HG02970 (cell line): ENCODE results near the gene TNRC6C.
"Not testable (repeated sequence)": the region's sequence is repeated elsewhere in the genome, so short reads cannot be mapped to it uniquely, and the experiment has no call there.

Source experiments
- ATAC-seq: cut with Tn5 transposase; IDR thresholded peaks from one replicate; pipeline ENCODE4 v1.9.1; 2021; ENCODE audit warnings: mild to moderate bottlenecking, moderate library complexity, moderate number of reproducible peaks; ENCODE audit not compliant: unreplicated experiment, low FRiP score

Gene TNRC6C

GRCh38 chr17:78107976-78108725 is 149.6 kb downstream of the TNRC6C start:
- no peak for ATAC-seq

- no peak for ATAC-seq
Observed at GRCh38 chr17:78108726-78109488, 150.4 kb downstream of the TNRC6C start.

GRCh38 chr17:78109489-78109761 is 150.9 kb downstream of the TNRC6C start:
- ATAC-seq, result no peak

DNA sequence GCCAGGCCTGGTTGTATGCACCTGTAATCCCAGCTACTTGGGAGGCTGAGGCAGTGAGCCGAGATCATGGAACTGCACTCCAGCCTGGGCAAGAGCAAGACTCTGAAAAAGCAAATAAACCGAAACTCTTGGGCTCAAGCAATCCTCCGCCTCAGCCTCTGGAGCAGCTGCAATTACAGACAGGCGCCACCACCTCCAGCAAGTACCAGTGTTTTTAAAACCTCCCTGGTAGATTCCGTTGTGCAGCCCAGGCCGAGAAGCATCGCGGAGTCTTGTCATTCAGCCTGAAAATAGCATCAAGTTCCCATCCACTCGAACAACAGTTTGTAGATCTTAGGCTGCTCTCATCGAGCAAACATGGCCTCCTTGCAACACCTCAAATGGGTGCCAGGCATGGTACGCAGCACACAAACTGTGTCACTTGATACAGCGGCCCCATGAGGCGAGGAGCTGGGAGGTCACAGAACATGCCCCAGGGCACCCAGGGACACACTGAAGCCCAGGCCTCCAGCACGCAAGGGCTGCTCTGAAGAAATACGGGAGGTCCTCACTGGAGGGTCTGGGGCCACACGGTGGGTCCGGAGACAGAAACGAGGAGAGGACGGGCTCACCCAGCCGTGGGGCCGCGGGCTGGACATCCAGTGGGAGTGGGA is 152.0 kb downstream of the TNRC6C start:
- no peak for ATAC-seq

- ATAC-seq, result no peak
Observed at GRCh38 chr17:78111016-78111726, 152.7 kb downstream of the TNRC6C start.

DNA sequence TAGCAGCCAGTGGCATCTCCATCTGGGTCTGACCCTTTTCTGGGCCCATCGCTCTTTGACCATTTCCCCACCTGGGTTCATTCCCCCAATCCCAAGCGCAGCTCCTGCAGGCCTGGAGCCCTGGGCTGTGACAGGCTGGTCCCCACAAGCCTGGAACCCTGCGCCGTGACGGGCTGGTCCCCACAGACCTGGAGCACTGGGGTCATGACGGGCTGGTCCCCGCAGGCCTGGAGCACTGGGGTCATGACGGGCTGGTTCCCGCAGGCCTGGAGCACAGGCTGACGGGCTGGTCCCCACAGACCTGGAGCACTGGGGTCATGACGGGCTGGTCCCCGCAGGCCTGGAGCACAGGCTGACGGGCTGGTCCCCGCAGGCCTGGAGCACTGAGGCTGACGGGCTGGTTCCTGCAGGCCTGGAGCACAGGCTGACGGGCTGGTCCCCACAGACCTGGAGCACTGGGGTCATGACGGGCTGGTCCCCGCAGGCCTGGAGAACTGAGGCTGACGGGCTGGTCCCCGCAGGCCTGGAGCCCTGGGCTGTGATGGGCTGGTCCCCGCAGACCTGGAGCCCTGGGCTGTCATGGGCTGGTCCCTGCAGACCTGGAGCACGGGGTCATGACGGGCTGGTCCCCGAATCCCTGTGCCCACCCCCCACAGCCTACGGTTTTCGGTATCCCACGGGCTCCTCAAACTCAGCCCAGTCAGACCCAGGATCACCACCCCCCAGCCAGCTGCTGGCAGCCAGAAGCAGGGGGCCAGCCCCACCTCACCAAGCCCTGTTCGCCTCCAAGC is 153.4 kb downstream of the TNRC6C start:
- no peak for ATAC-seq

GRCh38 chr17:78112518-78113471 is 154.3 kb downstream of the TNRC6C start:
- no peak for ATAC-seq

- ATAC-seq, result no peak
Observed at GRCh38 chr17:78113804-78114785, 155.6 kb downstream of the TNRC6C start.

- ATAC-seq, result no peak
Observed at GRCh38 chr17:78114831-78115723, 156.6 kb downstream of the TNRC6C start.

- not testable (repeated sequence) for ATAC-seq
Observed at GRCh38 chr17:78115803-78116202, 157.3 kb downstream of the TNRC6C start.

DNA sequence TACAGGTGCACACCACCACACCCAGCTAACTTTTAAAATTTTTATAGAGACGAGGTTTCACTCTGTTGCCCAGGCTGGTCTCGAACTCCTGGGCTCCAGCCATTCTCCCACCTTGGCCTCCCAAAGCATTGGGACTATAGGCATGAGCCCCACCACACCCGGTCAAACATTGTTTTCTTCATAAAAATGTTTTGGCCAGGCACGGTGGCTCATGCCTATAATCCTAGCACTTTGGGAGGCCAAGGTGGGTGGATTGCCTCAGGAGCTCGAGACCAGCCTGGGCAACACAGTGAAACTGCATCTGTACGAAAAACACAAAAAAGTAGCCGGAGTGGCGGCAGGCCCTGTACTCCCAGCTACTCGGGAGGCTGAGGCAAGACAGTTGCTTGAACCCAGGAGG is 157.9 kb downstream of the TNRC6C start:
- ATAC-seq, result no peak

GRCh38 chr17:78117027-78117981 is 158.8 kb downstream of the TNRC6C start:
- no peak for ATAC-seq

- no peak for ATAC-seq
Observed at GRCh38 chr17:78118801-78119241, 160.3 kb downstream of the TNRC6C start.

GRCh38 chr17:78120537-78120936 is 162.0 kb downstream of the TNRC6C start:
- ATAC-seq, result no peak

- ATAC-seq, result no peak
Observed at GRCh38 chr17:78120971-78121800, 162.7 kb downstream of the TNRC6C start.
